Astrocyte (in vitro differentiated cells and primary cell): ENCODE results near the gene ZNF578.
"Not testable (repeated sequence)": the region's sequence is repeated elsewhere in the genome, so short reads cannot be mapped to it uniquely, and the experiment has no call there.

ENCODE experiments used
- CTCF ChIP-seq: IDR thresholded peaks from 2 replicates; pipeline ENCODE4 v1.5.1; 2011; ENCODE audit warnings: low read depth, mild to moderate bottlenecking, inconsistent platforms, low read length, moderate library complexity; ENCODE audit not compliant: insufficient read depth
- EZH2 ChIP-seq: IDR thresholded peaks from 2 replicates; pipeline ENCODE4 v1.6.1; 2012; ENCODE audit warnings: mild to moderate bottlenecking, low read length, inconsistent platforms; ENCODE audit not compliant: insufficient read depth

GRCh38 chr19:52500474-52500873, 47.1 kb downstream of the ZNF578 start:
- not testable (repeated sequence) for TF ChIP-seq CTCF, EZH2
